B cell (primary cell): Measurements from ENCODE around the gene HOXD12. TPM values are rescaled to one million over a fixed set of nuclear protein-coding genes. Genes with fewer than 3 reads are reported as not detected.

Experiments
- ATAC-seq: fragments of 200-7000 bp; cut with Tn5 transposase; one replicate; pipeline ENCODE4 v1.10.0; 2021; ENCODE audit warnings: low read depth, mild to moderate bottlenecking, moderate number of reproducible peaks, moderate library complexity
- CTCF ChIA-PET: fragments of 350-600 bp; sonication (Branson Sonifier 250); formaldehyde crosslinking; loops from one replicate; lab custom pipeline; 2021; ENCODE audit warnings: antibody characterized with exemption, inconsistent platforms; lab: Charles Lee
- POLR2A ChIA-PET: fragments of 350-600 bp; sonication (Branson Sonifier 250); formaldehyde crosslinking; loops from one replicate; lab custom pipeline; 2021; ENCODE audit warnings: antibody characterized with exemption; lab: Charles Lee
- DNase-seq: peaks from one replicate; pipeline ENCODE4 v3.0.0; 2013
- H2AFZ ChIP-seq: 2 replicates; pipeline ENCODE4 v1.6.1; 2012; ENCODE audit warnings: mild to moderate bottlenecking, low read depth, low read length; ENCODE audit not compliant: insufficient read depth, poor library complexity, severe bottlenecking
- H3K27ac ChIP-seq, 2 donors: 1 replicate in 1 of 2; 2 replicates in 1 of 2; pipeline ENCODE4 v1.5.1; 2012 to 2013; ENCODE audit warnings: low read length in 2 of 2, mild to moderate bottlenecking in 2 of 2, moderate library complexity in 1 of 2
- H3K27me3 ChIP-seq, 4 experiments: fragments of 200-600 bp in 1 of 4; sonication (generic) in 1 of 4; replicated peaks in 1 of 4; 1 replicate in 2 of 4; 2 replicates in 2 of 4; pipeline versions ENCODE4 v1.6.1 to v1.7.0; 2013 to 2016; ENCODE audit warnings: low read length in 3 of 4, mild to moderate bottlenecking in 2 of 4, mixed read lengths in 1 of 4, moderate library complexity in 1 of 4; ENCODE audit not compliant: insufficient read depth in 4 of 4, control insufficient read depth in 3 of 4; ENCODE audit errors: control extremely low read depth in 1 of 4
- H3K36me3 ChIP-seq, 2 experiments: replicated peaks in 1 of 2; 1 replicate in 1 of 2; 2 replicates in 1 of 2; pipeline versions ENCODE4 v1.6.1 to v1.7.1; 2013; ENCODE audit warnings: low read length in 1 of 2; ENCODE audit not compliant: insufficient read depth in 2 of 2, control insufficient read depth in 1 of 2; ENCODE audit errors: control extremely low read depth in 1 of 2, extremely low read depth in 1 of 2
- H3K4me1 ChIP-seq, 2 donors: fragments of 200-600 bp in 1 of 2; sonication (generic) in 1 of 2; 1 replicate in 1 of 2; 2 replicates in 1 of 2; pipeline versions ENCODE4 v1.5.1 to v1.6.1; 2013 to 2017; ENCODE audit warnings: low read length in 2 of 2; ENCODE audit not compliant: control insufficient read depth in 2 of 2, insufficient read depth in 2 of 2
- H3K4me2 ChIP-seq: replicated peaks from 2 replicates; pipeline ENCODE3; 2012; ENCODE audit warnings: mild to moderate bottlenecking, low read depth, low read length; ENCODE audit not compliant: poor library complexity, severe bottlenecking
- H3K4me3 ChIP-seq, 5 experiments: fragments of 200-600 bp in 1 of 5; sonication (generic) in 1 of 5; 1 replicate in 3 of 5; 2 replicates in 2 of 5; pipeline versions ENCODE4 v1.5.1 to v1.7.0; 2011 to 2016; ENCODE audit warnings: low read length in 4 of 5, mild to moderate bottlenecking in 4 of 5, low read depth in 2 of 5, control low read depth in 1 of 5, moderate library complexity in 1 of 5; ENCODE audit not compliant: insufficient read depth in 1 of 5; ENCODE audit errors: control extremely low read depth in 1 of 5, extremely low read depth in 1 of 5
- H3K79me2 ChIP-seq: fragments of 200-600 bp; sonication (generic); one replicate; pipeline ENCODE4 v1.6.0; 2016; ENCODE audit warnings: low read length; ENCODE audit not compliant: control insufficient read depth, insufficient read depth
- H3K9ac ChIP-seq: fragments of 200-600 bp; sonication (generic); 2 replicates; pipeline ENCODE4 v1.6.1; 2017; ENCODE audit warnings: mild to moderate bottlenecking, low read length, moderate library complexity
- H3K9me3 ChIP-seq, 3 donors: one replicate each; pipeline versions ENCODE4 v1.6.1 to v1.7.1; 2013; ENCODE audit warnings: low read length in 2 of 3; ENCODE audit not compliant: control insufficient read depth in 2 of 3, insufficient read depth in 1 of 3; ENCODE audit errors: control extremely low read depth in 1 of 3
- H4K20me1 ChIP-seq: 2 replicates; pipeline ENCODE4 v1.6.0; 2012; ENCODE audit warnings: mild to moderate bottlenecking, low read length; ENCODE audit not compliant: insufficient read depth, control insufficient read depth, poor library complexity, severe bottlenecking
- H3K27ac Mint-ChIP-seq: one replicate; pipeline ENCODE4 v1.8.0; 2021; ENCODE audit warnings: mixed read lengths
- H3K27me3 Mint-ChIP-seq: one replicate; pipeline ENCODE4 v1.8.0; 2021; ENCODE audit warnings: mixed read lengths
- H3K4me1 Mint-ChIP-seq: one replicate; pipeline ENCODE4 v1.8.0; 2021; ENCODE audit warnings: mixed read lengths
- H3K4me3 Mint-ChIP-seq: one replicate; pipeline ENCODE4 v1.8.0; 2021; ENCODE audit warnings: mixed read lengths
- H3K9me3 Mint-ChIP-seq: one replicate; pipeline ENCODE4 v1.8.0; 2022; ENCODE audit warnings: mixed read lengths; ENCODE audit not compliant: insufficient read depth
- EZH2 ChIP-seq: IDR thresholded peaks from 2 replicates; pipeline ENCODE4 v1.6.1; 2012; ENCODE audit warnings: borderline replicate concordance, low read depth, mild to moderate bottlenecking, moderate library complexity, low read length; ENCODE audit not compliant: insufficient read depth, poor library complexity, severe bottlenecking
- WGBS: methylation state at CpG from one replicate; pipeline ENCODE4 v1.1.5; 2013; ENCODE audit warnings: missing lambda C conversion rate; ENCODE audit not compliant: insufficient coverage; 5-methylcytosine and 5-hydroxymethylcytosine counted together
- intact Hi-C: fragments of 100-400 bp; cut with micrococcal nuclease; formaldehyde crosslinking; loops from one replicate; pipeline ENCODE4 v1.10.0; 2022
- polyA plus RNA-seq: library from polyadenylated mRNA; depleted of rRNA; stranded (reverse); fragments of >200 nt; gene quantifications from 2 replicates; pipeline ENCODE4 v1.2.3, GENCODE V29; 2012
- small RNA-seq: library from RNA; depleted of rRNA; stranded (forward); fragments of <200 nt; gene quantifications from one replicate; pipeline ENCODE3, GENCODE V24; 2012; ENCODE audit warnings: low replicate concordance, low read depth; ENCODE audit not compliant: insufficient read length
- total RNA-seq, 2 donors: library from RNA; stranded (reverse); fragments of 120-200 nt in 1 of 2; gene quantifications; 1 replicate in 1 of 2; 2 replicates in 1 of 2; pipeline versions ENCODE4 v1.2.3 to v1.2.4, GENCODE V29; 2013 to 2022
- TF ChIP-seq, protein P1 (sequence below): fragments of 200-600 bp; IDR thresholded peaks from one replicate; pipeline ENCODE4 v1.8.0; 2022; ENCODE audit warnings: antibody characterized with exemption, mild to moderate bottlenecking

The HOXD12 gene
- total and polyA plus RNA-seq, 2 donors (not counting 1 experiment from before 2014, with no cell fraction given): not detected

DNA sequence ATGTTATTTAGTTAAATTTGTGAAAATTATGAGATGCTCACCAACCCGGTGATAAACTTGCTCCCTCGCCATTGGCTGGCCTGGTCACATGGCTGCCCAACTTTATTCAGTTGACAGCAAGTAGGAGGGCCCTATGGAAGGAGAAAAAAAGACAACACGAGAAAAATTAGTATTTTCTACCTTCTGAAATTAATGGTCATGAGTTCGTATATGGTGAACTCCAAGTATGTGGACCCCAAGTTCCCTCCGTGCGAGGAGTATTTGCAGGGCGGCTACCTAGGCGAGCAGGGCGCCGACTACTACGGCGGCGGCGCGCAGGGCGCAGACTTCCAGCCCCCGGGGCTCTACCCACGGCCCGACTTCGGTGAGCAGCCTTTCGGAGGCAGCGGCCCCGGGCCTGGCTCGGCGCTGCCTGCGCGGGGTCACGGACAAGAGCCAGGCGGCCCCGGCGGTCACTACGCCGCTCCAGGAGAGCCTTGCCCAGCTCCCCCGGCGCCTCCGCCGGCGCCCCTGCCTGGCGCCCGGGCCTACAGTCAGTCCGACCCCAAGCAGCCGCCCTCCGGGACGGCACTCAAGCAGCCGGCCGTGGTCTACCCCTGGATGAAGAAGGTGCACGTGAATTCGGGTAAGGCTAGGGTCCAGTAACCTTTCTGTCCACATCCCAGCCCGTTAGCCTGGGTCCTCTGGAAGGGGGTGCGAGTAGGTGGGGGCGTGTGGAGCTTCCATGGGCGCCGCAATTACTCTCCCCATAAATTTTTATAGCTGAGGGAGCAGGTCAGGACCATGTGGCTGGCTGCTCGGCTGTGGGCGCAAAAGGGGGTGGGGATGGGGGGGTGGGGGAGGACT is 52.1 kb downstream of the HOXD12 start, which contains the start of gene HOXD4:
Gene HOXD4 (plus strand): TSS at position 109 of the 846 bp plus-strand sequence. CDS start 84 bp downstream, at position 193.
- Mint-ChIP-seq H3K4me3 (no peak within 1 kb of the TSS), H3K27ac (no peak within 1 kb of the TSS), H3K9me3 (no peaks in the 10 kb centered on the region), H3K27me3 (peaks cover 85% of the 10 kb centered on the region), H3K4me1 (no peaks in the 10 kb centered on the region)
- Histone ChIP-seq H3K4me2 (no peak within 1 kb of the TSS), H3K4me3 (no peak within 1 kb of the TSS), H3K9me3 (peaks cover 0 to 29% (median 0%) of the 10 kb centered on the region in 3 donors), H2AFZ (no peak within 1 kb of the TSS), H3K79me2 (no peaks in the 10 kb centered on the region), H3K27me3 (peaks cover 0 to 86% (median 55%) of the 10 kb centered on the region in 4 experiments), H4K20me1 (no peaks in the 10 kb centered on the region), H3K27ac (no peak within 1 kb of the TSS), H3K9ac (no peak within 1 kb of the TSS), H3K4me1 (peaks cover 0 to 7% of the 10 kb centered on the region in 2 donors), H3K36me3 (no peaks in the 10 kb centered on the region)
- TF ChIP-seq, protein P1, sequence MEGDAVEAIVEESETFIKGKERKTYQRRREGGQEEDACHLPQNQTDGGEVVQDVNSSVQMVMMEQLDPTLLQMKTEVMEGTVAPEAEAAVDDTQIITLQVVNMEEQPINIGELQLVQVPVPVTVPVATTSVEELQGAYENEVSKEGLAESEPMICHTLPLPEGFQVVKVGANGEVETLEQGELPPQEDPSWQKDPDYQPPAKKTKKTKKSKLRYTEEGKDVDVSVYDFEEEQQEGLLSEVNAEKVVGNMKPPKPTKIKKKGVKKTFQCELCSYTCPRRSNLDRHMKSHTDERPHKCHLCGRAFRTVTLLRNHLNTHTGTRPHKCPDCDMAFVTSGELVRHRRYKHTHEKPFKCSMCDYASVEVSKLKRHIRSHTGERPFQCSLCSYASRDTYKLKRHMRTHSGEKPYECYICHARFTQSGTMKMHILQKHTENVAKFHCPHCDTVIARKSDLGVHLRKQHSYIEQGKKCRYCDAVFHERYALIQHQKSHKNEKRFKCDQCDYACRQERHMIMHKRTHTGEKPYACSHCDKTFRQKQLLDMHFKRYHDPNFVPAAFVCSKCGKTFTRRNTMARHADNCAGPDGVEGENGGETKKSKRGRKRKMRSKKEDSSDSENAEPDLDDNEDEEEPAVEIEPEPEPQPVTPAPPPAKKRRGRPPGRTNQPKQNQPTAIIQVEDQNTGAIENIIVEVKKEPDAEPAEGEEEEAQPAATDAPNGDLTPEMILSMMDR: no peak
- no peak for TF ChIP-seq EZH2
- ATAC-seq (no peak), DNase-seq (no peak)
- WGBS: 11% methylated on average over 51 of the region's 55 CpGs
- ChIA-PET POLR2A (no interaction called here), CTCF (no interaction called here)
- intact Hi-C loops: no loop called here

Small RNA genes within 50 kb of the gene (small RNA-seq; reads per million reads assigned to genes)
- not detected for gene MIR10B

Other genes with a start within 250 kb of the HOXD12 start
- 15.9 and 16.7 TPM in 2 replicates for gene LNPK, start 97.5 kb upstream of the HOXD12 start, total RNA-seq
- gene LNPK, start 97.5 kb upstream of the HOXD12 start, polyA plus RNA-seq: 3.2 and 4.1 TPM in 2 replicates
- not detected in 2 replicates for gene EVX2, start 15.8 kb upstream of the HOXD12 start, total RNA-seq
- gene EVX2, start 15.8 kb upstream of the HOXD12 start, polyA plus RNA-seq: not detected in 2 replicates
- gene HOXD13, start 7.1 kb upstream of the HOXD12 start, total RNA-seq: not detected in 2 replicates
- not detected in 2 replicates for gene HOXD13, start 7.1 kb upstream of the HOXD12 start, polyA plus RNA-seq
- gene HOXD11, start 7.5 kb downstream of the HOXD12 start, total RNA-seq: not detected in 2 replicates
- not detected in 2 replicates for gene HOXD11, start 7.5 kb downstream of the HOXD12 start, polyA plus RNA-seq
- gene HOXD10, start 17.0 kb downstream of the HOXD12 start, total RNA-seq: not detected in 2 replicates
- gene HOXD10, start 17.0 kb downstream of the HOXD12 start, polyA plus RNA-seq: not detected in 2 replicates
- gene HOXD9, start 22.9 kb downstream of the HOXD12 start, total RNA-seq: not detected in 2 replicates
- not detected in 2 replicates for gene HOXD9, start 22.9 kb downstream of the HOXD12 start, polyA plus RNA-seq
- gene HOXD8, start 29.9 kb downstream of the HOXD12 start, total RNA-seq: not detected in 2 replicates
- gene HOXD8, start 29.9 kb downstream of the HOXD12 start, polyA plus RNA-seq: not detected in 2 replicates
- gene HOXD4, start 51.8 kb downstream of the HOXD12 start, total RNA-seq: not detected in 2 replicates
- not detected in 2 replicates for gene HOXD4, start 51.8 kb downstream of the HOXD12 start, polyA plus RNA-seq
- not detected in 2 replicates for gene HOXD3, start 57.5 kb downstream of the HOXD12 start, total RNA-seq
- gene HOXD3, start 57.5 kb downstream of the HOXD12 start, polyA plus RNA-seq: not detected in 2 replicates
- not detected in 2 replicates for gene HOXD1, start 88.9 kb downstream of the HOXD12 start, total RNA-seq
- gene HOXD1, start 88.9 kb downstream of the HOXD12 start, polyA plus RNA-seq: not detected in 2 replicates
- gene MTX2, start 169.6 kb downstream of the HOXD12 start, total RNA-seq: 9.5 and 11.5 TPM in 2 replicates
- 11.2 and 12.0 TPM in 2 replicates for gene MTX2, start 169.6 kb downstream of the HOXD12 start, polyA plus RNA-seq